Raji (cell line): ENCODE data around the gene RER1.

Experiments
- POLR2A ChIP-seq: IDR thresholded peaks from 2 replicates; pipeline ENCODE4 v1.6.1; 2011; ENCODE audit warnings: low read depth, low read length, control low read depth; ENCODE audit not compliant: insufficient read depth

The RER1 gene

DNA sequence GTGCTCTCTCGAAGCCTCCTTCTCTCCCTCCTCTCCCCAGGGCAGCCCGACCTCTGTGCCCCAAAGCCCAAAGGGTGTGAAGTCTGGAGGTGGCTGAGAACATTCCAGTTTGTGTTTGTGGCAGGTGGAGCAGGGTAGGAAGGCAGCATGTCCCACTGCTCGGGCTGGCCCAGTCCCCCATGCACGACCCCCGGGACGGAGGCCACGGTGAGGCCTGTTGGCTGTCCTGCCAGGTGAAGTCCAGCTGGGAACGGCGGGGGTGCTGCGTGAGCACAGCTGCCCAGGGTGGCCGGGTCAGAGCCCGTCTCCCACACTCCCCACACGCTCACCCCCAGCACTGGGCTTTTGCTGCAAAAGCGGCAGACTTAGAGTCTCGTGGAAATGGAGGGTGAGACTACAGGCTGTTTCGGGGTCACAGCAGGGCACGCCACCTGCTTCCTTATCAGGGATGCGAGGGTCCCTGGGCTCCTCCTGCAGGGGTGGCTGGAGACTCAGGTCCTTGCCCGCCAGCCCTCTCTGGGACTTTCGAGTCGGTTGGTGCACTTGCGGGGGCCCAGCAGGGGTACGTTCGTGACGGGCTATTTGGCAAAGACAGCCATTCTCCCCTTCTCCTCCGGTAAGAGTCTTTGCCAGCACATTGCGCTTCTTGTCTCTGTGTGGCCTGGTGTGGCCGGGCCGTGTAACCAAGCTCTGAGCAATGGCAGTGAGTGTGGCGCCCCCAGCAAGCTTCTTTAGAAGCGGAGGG lies 40.6 kb upstream of the RER1 start:
- TF ChIP-seq POLR2A = no peak

DNA sequence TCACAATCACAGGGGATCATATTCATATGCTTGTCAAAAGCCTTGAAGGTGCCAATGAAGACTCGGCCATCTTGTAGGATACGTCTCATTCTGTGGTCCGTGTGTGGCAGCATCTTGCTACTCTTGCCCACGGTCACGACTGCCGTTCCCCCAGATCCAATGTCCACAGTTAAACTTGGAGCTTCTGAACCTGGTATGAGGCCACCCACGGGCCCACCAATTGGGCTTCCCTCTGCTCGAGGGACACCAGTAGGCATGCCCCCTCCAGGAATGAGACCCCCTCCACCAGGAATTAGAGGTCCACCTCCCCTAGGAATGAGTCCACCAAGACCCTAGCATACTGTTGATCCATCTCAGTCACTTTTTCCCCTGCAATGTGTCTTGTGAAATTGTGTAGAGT lies 39.9 kb upstream of the RER1 start:
- no peak for TF ChIP-seq POLR2A

DNA sequence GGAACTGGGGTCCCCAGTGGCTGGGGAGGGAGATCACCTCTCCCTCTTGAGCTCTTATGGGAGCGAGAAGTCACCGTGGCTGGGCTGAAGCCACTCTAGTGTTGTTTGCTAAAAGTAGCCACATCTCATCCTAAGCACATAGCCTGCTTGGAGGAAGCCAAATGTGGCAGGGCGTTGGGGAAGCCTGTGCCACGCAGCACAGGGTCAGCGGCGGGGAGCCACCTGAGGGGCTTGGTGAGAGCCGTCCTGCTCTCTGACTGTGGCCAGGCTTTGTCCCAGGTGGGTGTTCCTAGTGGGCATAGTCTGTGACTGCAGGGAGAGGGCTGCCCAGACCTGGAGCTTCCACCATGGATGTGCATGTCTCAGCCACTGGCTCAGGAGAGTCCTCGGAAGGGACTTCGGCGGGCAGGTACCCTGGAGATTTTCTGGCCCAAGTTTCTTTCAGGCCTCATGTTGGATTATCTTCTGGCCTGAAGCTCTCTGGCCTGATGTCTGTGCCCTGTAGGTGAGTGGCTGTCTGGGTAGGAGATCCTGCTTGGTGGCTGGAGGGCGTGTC lies 39.2 kb upstream of the RER1 start:
- TF ChIP-seq POLR2A = no peak

DNA sequence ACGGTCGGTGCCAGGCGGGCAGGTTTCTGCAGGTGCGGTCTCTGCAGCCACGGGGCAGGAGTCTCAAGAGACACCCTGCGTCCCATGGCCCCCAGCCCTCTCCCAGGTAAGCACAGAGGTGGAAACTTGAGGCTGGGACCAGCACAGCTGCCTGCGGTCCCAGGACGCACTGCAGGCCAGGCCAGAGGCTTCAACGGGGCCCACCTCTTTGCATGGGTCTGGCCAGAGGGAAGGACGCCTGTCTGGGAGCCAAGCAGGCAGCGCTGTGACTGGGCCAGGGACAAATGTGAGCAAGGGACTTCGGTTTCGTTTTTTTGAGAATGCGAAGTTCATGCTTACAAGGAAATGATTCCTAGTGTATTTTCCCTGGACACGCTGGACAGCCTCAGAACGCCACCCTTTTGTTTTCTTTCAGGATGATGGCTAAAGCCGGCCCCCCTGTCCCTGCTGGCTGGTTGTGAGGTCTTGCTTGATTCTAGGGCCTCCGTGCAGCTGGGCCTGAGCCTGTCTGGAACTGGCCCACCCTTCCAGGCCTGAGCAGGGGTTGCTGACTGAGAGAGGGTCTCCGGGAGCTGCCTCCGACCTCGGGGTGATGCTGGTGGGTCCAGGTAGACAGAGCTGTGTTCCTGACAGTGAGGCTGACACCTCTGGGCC lies 38.6 kb upstream of the RER1 start:
- TF ChIP-seq POLR2A = no peak

DNA sequence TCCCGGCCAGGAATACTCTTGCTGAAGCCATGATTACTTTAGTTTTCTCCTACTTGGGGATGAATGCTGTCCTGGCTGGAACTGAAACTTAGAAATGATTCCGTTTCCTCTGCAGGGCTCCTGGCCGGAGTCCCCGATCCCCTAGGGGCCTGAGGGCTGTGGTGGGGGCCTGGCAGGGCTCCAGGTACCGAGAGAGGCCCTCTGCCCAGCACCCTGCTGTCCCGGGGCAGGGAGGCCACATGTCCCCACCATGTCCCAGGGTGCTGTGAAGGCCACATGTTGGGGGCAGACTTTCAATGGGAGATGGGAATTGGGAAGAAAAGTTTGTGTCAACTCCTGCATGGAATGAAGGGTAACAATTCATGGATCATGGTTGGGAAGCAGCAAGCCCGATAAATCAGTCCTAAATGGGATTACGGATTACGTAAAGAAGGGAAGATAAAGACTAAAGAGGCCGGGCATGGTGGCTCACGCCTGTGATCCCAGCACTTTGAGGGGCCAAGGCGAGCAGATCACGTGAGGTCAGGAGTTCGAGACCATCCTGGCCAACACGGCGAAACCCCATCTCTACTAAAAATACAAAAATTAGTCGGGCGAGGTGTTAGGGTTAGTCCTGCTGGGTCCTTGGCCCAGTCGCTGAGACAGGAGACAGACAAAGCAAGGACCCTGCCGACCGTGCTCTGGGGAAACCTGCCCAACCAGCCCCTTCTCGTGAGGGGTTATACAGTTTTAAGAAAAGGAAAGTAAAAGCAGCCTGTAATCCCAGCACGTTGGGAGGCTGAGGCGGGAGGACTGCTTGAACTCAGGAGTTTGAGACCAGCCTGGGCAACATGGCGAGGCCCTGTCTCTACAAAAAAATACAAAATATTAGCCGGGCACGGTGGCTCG lies 37.8 kb upstream of the RER1 start:
- TF ChIP-seq POLR2A = no peak

DNA sequence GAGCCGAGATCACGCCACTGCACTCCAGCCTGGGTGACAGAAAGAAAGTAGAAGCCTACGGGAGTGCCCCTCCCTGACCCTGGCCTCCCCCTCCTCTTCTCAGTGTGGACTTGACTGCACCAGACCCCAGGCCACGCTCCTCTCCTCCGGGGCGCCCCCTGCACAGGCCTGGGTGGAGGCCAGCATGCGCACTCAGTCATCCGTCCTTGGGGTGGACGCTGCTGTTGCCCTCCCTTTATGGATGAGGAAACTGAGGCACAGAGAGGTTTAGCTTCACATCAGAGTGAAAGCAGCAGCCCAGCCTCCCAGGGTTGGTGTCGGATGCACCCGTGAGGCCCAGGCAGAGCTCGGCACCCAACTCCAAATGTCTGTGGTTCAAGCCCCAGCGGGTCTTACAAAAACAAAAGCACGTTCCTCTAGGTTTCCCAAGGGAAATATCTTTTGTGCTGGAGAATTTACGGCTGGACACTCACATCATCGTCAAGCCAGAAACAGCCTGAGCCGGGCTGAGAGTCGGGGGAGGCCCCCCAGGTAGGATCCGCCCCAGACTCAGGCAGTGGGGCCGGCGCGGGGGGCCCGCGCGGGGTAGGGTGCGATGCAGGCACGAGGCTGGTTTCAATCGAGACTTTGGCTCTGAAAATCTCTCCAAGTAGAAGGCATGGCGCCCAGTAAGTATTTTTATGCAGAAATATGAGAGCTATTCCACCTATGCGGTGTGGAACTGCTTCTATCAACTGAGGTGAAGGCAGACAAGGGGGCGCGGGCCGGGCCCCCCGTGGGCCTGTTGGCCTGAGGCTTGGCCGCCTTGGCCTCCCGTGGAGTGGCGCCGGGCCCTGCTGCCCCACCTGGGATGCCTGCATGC lies 36.9 kb upstream of the RER1 start:
- TF ChIP-seq POLR2A = no peak

DNA sequence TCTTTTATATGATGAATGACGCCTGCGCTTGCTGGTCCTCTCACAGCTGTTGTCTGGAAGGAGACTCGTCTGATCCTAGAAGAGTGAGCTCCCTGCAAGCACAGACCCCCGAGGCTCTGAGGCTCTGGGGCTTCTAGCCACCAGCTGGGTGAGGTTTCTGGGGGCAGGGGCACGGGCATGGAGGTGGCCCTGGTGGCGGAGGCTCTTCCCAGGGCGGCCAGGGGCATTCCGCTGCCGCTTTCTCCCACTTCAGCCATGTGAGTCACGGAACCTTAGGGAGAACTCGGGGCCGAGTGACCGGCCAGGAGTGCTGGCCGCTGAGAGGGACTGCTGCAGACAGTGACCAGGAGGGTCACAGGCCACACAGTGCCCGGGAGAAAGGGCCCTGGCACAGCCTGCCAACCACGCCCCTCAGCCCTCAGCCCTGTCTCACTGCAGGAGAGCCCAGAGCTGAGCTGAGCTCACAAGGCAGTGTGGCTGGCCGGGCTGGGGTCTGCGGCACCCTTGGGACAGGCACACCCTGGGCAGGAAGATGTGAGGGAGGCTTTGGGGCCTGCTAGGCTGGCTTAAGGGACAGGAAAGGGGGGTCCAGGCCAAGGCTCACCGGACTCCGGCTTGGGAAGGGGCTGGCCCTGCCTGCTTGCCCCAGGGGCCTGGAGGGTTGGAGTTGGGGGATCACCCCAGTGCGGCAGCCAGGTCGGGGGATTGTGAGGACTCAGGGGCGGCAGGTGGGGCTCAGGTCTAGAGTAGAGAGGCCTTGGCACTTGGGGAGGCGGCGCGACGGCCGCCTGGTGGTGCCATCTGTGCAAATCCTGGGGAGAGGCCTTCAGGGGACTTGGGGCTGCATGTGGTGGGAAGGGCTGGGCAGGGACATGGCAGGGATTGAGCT lies 36.0 kb upstream of the RER1 start:
- TF ChIP-seq POLR2A = no peak

DNA sequence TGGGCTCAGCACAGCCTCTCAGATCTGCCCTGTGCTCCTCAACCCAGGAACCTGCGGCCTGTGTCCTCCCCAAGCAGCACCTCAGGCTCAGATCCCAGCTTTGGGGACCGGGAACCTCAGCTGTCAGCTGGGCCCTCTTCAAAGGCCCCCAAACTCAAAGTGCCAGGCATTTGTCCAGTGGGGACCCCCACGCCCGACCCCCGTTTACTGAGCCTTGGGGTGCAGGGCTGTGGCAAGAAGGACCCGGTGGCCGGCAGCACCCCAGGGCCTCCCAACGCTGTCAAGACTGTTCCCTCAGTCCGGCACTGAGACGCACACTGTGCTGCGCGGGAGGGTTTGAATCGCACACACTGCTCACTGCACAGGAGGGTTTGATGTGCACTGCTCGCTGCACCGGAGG lies 35.2 kb upstream of the RER1 start:
- TF ChIP-seq POLR2A = no peak

DNA sequence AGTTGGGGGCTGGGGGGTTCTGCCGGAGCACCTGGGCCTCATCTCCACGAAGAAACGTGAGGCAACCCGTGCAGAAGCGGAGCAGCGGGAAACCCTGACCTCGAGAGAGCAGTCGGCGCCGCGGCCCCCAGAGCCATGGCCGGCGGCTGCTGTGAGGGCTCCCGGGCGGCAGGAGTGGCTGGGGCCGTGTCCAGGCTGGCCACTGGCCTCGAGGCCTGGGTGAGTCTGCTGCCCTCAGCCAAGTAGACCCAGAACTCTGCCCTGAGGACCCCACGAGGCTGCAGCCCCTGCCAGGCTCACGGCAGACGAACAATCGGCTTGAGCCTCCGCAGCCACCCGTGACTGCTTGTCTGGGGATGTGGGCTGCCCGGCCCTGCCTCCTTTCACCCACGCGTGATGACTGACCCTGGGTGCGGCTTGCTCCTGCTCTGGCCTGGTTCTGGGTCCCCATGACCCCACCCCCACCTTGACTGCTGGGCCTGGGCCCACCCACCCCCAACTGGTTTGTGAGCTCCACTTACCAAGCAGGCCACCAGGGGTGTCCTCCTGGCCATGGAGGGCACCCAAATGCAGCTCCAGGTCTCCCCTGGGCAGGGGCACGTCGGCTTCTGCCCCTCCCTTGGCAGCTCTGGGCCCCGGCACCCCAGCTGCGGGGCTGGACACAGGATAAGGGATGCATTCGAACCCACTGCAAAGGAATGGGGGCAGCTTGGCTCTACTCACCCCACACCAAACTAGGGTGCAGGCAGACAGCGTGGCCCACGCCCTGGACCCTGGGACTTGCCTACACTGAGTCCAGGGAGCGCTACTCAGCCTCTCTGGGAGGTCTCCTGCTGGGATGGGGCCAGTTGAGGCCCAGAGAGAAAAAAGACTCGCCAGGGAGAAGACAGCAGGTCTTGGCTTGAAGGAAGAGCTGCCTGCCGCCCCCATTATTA lies 34.5 kb upstream of the RER1 start:
- TF ChIP-seq POLR2A = no peak

DNA sequence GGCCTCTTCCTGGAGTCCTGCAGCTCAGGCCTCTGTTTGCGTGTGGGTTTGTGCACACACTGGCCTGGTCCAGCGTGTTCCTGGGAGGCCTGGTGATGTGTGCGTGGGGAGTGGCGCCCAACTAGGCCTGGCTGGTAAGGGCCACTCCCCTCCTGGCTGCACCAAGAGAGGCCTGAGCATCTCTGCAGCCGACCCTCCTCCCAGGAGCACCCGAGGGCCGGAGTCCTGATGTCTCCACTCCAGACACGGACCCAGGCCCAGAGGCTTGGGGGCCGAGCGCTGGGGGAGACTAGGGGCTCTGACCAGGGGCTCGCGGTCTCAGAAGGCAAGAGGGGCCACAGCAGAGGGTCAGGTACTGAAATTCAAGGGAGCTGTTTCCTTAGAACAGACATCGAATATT lies 33.6 kb upstream of the RER1 start:
- no peak for TF ChIP-seq POLR2A

DNA sequence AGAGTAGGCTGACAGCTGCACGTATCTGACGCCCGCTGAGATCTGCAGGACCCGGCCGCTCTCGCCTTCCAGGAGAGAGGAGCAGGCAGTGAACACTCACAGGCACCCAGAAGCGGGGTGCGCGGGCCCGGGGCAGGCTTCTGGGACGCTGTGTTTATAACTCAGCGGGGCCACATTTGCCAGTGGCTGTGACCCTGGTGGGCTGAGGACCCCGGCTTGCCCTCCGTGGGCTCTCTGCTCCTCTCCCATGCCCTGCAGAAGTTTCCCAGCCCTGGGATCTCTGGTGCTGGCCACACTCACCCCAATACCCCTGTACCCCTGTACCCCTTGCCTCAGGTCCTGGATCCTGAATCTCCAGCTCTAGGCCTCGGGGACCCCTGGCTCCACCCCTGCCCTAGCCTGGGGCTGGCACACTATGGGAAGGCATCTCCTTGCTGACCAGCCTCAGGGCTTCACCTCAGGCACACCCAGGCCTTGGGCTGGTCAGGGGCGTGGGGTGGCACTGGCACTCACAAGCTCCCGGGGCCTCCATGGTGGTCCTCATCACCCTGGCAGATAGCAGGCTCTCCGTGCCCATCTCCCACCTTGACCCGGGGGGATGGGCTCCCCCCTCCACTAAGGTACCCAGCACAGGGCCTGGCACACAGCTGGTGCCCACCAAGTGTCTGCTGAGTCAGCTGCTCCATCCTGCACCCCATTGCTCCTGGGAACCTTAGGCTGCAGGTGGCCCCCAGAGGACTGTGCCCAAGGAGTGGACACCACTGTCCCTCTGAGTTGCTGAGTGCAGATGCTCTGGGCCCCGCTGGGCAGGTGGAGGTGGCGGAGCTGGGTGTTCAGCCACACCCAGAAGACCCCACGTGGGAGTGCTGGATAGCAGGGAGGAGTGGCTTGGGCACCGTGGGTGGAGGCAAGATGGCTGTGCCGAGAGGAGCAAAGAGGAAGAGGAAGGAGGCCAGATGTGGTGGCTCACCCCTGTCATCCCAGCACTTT lies 32.7 kb upstream of the RER1 start:
- no peak for TF ChIP-seq POLR2A
